HG03103 (cell line): ENCODE measurements around the gene TMEM239.

Source experiments
- ATAC-seq: cut with Tn5 transposase; IDR thresholded peaks from one replicate; pipeline ENCODE4 v1.9.1; 2021; ENCODE audit warnings: low read depth; ENCODE audit not compliant: unreplicated experiment

Gene TMEM239

GRCh38 chr20:2840967-2841531, 24.9 kb downstream of the TMEM239 start:
- ATAC-seq, result peak; percentile 28

GRCh38 chr20:2845607-2846006, 29.4 kb downstream of the TMEM239 start:
- no peak for ATAC-seq

GRCh38 chr20:2846698-2847097, 30.5 kb downstream of the TMEM239 start:
- no peak for ATAC-seq

GRCh38 chr20:2847802-2848201, 31.6 kb downstream of the TMEM239 start:
- no peak for ATAC-seq

- no peak for ATAC-seq
Observed at GRCh38 chr20:2849529-2849928, 33.4 kb downstream of the TMEM239 start.

- ATAC-seq, result no peak
Observed at GRCh38 chr20:2851086-2851485, 34.9 kb downstream of the TMEM239 start.

- no peak for ATAC-seq
Observed at GRCh38 chr20:2858591-2858990, 42.4 kb downstream of the TMEM239 start.

- no peak for ATAC-seq
Observed at GRCh38 chr20:2859330-2860121, 43.4 kb downstream of the TMEM239 start.

GRCh38 chr20:2864626-2865025, 48.5 kb downstream of the TMEM239 start:
- no peak for ATAC-seq

- no peak for ATAC-seq
Observed at GRCh38 chr20:2865101-2865500, 48.9 kb downstream of the TMEM239 start.

- ATAC-seq, result no peak
Observed at GRCh38 chr20:2865630-2866029, 49.5 kb downstream of the TMEM239 start.

- no peak for ATAC-seq
Observed at GRCh38 chr20:2866236-2866635, 50.1 kb downstream of the TMEM239 start.

- no peak for ATAC-seq
Observed at GRCh38 chr20:2867081-2867864, 51.1 kb downstream of the TMEM239 start.
